GDM1 (cell line): Measurements from ENCODE around the gene ZMYND12.
"Not testable (repeated sequence)": the region's sequence is repeated elsewhere in the genome, so short reads cannot be mapped to it uniquely, and the experiment has no call there.

Experiments used
- DNase-seq: peaks from one replicate; lab custom pipeline; 2025; lab: John Stamatoyannopoulos, UW

Gene ZMYND12, protein sequence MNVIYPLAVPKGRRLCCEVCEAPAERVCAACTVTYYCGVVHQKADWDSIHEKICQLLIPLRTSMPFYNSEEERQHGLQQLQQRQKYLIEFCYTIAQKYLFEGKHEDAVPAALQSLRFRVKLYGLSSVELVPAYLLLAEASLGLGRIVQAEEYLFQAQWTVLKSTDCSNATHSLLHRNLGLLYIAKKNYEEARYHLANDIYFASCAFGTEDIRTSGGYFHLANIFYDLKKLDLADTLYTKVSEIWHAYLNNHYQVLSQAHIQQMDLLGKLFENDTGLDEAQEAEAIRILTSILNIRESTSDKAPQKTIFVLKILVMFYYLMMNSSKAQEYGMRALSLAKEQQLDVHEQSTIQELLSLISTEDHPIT

DNA sequence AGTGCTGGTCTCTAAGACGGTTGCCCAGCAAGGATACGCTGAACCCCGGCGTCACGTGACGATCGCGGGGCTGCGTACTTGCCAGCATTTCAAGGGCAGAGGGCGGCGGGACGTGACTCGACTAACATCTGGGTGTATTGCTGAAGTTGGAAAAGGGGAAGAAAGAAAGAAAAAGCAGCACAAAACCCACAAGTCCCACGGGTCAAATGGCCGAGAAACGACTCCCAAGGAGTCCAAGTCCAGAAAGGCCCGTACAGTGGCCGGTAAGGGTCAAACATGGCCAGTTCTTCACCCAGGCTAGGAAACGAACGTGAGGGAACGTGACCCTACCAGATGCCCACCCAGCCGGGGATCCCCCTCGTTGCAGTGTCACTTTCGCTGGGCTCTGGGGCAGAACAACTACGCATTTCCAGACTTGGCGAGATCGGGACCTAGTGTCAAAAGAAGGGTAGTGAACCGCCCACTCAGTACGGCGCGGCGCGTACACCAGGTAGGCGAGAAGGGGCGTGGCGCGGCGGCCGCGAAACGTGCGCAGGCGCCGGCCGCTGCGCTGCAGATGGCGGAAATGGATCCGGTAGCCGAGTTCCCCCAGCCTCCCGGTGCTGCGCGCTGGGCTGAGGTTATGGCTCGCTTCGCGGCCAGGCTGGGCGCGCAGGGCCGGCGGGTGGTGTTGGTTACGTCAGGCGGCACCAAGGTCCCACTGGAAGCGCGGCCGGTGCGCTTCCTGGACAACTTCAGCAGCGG, at the start of gene ZMYND12, which contains the start of gene PPCS:
TSS of gene ZMYND12 (minus strand) at position 13 of the 744 bp plus-strand sequence. CDS start 25 bp downstream, outside the sequence.
TSS of gene PPCS (plus strand) at position 534 of the 744 bp plus-strand sequence. CDS start at position 557, 23 bp downstream.
- peak; percentile 77 for DNase-seq

DNA sequence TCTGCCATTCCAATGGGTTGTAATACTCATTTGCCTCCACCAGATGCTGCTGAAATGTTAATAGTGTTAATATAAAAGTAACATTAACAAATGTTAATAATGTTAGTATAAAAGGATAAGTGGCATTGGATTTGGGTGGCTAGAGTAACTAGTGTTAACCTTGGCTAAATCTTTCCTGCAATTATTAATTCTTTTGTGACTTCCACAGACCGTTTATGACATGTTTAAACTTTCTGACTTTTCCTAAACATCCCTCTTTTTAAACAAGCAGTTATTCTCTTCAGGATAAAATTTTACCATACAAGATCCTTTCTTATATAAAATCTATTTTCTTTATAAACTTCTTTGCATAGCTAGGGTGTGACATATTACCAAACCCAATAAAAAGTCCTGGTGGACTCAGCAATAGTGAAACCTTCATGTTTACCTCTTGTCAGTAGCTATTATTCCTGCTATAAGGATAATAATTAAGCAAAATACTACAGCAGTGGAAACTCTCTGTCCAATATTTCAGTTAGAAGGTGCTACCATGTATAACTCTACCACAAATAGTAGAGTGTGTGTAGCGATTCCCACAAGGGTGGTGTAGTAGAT, 48.8 kb upstream of the ZMYND12 start:
- DNase-seq: no peak

DNA sequence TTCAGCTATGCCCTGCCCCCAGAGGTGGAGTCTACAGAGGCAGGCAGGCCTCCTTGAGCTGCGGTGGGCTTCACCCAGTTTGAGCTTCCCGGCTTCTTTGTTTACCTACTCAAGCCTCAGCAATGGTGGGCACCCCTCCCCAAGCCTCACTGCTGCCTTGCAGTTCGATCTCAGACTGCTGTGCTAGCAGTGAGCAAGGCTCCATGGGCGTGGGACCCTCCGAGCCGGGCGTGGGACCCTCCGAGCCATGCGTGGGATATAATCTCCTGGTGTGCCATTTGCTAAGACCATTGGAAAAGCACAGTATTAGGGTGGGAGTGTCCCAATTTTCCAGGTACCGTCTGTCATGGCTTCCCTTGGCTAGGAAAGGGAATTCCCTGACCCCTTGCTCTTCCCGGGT, 46.2 kb upstream of the ZMYND12 start:
- not testable (repeated sequence) for DNase-seq

DNA sequence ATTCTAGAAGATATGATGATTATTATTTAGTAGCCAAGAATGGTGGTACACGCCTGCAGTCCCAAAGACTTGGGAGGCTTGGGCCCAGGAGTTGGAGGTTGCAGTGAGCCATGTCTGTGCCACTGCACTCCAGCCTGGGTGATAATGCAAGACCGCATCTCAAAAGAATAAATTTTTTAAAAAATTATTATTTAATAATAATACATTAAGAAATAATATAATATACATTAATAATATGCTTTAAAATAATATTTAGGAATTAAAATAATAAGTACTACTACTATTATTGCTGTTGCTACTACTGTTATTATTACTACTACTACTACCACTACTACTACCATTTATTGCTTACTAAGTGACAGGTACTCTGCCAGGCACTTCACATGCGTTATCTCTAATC, 34.4 kb upstream of the ZMYND12 start:
- DNase-seq: no peak

DNA sequence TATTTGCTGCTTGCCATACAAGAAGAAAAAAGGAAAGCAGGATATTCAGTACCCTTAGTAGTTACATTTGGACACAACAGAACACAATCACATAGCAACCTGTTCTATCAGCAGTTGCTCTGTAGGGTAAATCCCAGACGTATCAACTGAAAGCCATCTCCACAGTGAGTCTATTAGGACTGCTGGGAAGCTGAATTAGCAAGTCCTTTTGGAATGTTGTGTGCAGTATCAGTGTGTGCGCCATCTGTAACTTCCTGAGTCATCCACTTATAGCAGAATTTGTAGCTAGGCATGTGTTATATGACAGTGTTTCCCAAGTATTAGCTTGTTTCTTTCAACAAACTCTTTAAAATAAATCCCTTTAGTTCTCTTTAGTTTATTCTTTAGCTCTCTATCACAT, 28.6 kb upstream of the ZMYND12 start:
- no peak for DNase-seq

DNA sequence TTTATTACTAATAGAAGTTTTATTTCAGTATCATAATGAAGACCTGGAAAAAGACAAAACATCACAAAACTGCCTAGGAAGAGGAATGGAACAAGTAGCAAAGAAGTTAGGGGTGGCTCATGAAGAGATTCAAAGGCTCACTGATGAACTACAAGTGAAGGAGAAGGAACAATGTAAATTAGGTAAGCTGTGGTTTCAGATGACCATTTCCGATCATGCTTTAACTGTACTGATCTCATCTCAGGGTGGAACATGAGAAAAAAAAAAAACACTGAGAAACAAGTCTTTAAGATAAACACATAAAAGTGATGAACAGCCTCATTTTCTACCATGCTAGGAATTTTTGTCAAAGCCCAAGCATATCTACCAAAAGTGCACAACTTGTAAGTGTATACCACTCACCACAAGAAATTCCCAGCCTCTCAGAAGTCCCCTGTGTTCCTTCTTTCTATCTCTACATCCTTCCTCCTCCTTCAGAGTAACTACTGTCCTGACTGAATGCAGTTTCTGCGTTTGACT, 26.9 kb upstream of the ZMYND12 start:
- DNase-seq: no peak

DNA sequence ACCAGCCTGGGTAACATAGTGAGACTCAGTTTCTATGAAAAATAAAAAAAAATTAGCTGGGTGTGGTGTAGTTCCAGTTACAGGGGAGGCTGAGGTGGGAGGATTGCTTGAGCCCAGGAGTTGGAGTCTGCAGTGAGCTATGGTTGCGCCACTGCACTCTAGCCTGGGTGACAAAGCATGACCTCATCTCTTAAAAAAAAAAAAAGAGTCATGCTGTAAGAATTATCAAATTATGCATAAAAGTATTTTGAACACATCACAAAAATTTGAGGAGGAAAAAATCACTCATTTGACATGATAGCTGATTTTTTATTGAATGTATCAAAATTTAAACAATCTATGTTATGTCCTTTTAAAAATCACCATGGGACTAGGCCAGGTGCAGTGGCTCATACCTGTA, 25.1 kb upstream of the ZMYND12 start:
- DNase-seq: no peak

DNA sequence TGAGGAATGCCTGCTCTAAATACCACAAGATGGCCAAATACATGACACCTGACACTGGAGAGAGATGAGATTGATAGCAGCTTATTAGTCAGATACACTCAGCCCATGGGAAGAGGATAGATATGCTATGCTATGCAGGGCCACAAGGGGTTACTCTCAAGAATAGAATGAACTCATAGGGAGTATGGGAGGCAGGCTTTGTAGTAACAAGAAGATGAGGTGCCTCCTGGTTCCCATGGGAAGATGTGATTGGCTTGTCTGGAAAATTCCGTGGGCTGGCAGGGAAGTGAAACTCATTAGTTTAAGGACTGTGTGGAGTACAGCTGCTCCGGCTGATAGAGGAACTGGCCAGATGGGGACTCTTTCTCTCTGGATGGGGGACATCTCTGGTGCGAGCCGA, 23.8 kb upstream of the ZMYND12 start:
- DNase-seq: no peak

DNA sequence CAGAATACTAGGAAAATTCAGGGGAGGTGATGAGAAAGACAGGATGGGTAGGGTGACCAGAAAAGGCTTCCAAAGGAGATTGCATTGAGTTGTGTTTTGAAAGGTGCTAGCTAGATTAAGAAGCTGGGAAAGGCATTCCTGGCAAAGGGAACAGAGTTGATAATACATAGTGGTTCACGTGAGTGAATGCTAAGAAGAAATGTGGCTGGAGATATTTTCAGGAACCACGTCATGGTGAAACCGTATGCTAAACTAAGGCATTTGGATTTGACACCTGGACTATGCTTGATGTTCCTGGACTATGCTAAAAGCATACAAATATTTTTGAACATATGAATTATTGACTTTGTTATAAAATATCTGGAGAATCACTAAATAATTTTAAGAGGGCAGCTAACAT, 22.0 kb upstream of the ZMYND12 start:
- no peak for DNase-seq

DNA sequence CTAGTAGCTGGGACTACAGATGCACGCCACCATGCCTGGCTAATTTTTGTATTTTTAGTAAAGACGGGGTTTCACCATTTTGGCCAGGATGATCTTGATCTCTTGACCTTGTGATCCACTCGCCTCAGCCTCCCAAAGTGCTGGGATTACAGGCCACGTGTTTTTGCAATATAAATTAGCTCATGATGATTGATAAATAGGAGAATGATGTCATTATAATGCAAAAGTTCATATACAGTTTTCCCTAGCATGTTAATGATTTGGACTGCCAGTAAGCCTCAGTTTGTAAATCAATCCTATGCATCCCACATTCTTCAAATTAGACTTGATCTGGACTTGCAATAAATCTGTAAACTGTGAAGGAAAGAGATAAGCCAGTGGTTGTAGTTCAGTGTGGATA, 21.5 kb upstream of the ZMYND12 start:
- not testable (repeated sequence) for DNase-seq

DNA sequence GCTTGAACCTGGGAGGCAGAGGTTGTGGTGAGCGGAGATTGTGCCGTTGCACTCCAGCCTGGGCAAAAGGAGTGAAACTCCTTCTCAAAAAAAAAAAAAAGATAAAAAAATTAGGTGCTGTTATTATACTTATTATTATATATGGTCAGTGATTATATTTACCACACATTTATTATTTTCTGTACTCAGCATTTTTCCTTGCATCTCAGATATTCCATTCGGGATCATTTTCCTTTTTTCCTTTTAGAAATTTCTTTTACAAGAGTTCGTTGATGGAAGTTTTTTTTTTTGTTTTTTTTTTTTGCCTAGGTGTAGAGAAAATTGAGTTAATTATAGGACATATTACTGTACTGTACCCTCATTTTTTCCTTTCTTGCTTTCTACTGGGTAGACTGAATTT, 20.8 kb upstream of the ZMYND12 start:
- no peak for DNase-seq

DNA sequence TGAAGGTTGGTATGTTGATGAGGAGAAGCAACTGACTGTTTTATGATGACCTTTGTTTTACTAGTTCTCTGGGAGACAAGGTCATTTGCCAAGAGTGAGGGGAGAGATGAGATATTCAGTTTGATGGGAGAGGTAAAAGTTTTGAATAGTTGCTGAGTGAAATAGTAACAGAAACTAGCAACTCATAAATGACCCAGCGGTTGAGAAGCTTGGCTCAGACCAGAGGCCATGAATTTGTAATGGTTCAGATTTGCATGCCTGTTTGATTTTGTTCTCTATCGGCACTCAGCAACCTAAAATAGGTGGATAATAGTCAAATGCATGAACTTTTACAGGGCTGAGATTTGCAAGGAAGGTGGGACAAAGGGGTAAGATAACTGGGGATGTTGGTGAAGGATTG, 13.9 kb upstream of the ZMYND12 start:
- DNase-seq: no peak

DNA sequence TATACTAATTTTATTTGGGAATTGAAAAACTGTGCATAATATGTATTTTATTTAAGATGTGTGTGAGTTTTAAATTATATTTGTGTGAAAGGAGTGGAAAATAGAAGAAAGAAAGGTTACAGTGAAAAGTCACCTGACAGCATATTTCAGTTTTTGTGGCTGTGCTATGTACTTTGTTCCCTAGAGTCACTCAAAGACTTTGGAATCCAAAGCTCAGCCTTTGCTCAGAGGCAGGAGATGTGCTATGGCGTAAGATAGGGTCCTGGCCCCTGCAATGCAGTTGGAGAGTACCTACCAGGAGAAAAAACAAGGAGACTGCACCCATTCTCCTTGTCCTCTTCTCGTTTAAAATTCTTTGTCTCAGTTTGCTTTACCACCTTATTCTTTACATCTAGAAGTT, 10.2 kb upstream of the ZMYND12 start:
- DNase-seq: no peak

DNA sequence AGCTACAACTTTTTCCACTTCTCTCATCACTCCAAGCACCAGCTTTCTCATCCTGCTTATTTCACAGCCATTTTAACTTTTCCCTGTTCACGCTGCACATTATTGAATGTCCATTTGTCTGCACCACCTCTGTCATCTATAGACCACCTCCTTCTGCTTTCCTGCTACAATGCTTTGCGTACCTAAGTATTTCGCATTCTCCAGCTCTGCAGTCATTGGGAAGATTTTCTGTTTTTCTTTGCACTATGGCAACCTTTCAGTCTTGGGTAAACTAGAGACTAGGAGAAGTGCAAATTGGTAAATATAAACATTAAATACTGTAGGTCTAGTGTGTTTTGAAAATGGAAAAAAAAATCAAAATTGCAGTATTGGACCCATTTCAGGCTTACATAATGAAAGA, 8.1 kb upstream of the ZMYND12 start:
- DNase-seq: no peak

DNA sequence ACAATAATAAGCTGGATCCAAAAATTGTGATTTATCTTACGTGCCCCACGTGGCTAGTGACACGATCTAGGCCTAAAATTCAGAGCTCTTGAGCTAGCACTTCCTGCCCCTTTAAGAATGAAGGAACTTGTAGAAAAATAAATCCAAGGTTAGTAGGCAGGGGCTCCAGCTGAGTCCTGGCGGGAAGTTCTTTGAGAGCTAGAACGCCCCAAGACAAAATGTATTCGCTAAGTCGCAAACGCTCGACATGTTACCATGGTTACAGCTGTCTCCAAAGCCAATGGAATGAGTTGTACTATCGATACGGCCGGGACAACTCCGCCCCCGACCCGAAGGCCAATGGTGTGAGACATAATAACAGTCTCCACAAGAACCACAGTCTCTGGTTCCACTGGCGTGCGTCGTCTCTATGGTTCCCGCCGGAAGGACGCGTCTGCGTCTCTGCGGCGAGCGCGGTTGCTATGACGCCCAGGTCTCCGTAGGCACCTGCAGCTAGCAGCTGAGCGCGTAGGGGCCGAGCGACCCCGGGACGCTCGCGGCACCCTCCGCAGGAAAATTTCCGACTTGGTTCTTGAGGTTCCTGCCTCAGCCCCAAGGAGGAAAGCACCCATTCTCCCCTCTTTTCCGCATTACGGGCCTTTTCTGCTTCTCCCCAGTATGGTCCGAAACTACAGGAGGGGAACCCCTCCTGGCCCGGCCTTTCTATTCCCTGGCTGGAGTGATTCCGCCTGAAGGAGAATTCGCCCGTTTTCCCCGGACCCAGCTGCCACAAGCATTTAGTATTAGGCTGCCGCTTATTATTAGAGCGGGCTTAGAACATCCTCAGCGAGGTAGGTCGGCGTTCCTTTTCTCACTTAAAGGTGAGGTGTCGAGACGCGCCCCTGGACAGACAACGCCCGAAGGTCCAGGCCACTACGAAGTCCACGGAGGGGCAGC, 7.3 kb upstream of the ZMYND12 start, which contains the start of gene CCDC30:
TSS of gene CCDC30 (plus strand) at position 459 of the 936 bp plus-strand sequence. CDS start 17,266 bp downstream, outside the sequence.
- DNase-seq: peak; percentile 77

DNA sequence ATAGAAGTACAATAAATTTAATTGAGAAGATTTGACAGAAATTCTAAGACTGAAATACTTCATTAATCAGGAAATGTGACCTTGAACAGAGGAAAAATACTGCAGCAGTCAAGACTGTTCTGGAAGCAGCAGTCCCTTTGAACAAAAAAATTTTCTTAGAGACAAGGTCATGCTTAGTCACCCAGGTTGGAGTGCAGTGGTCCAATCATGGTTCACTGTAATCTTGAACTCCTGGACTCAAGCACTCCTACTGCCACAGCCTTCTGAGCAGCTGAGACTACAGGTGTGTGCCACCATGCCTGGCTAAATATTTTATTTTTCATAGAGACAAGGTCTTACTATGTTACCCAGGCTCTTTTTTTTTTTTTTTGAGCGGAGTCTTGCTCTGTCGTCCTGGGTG, 5.4 kb upstream of the ZMYND12 start:
- DNase-seq: no peak

DNA sequence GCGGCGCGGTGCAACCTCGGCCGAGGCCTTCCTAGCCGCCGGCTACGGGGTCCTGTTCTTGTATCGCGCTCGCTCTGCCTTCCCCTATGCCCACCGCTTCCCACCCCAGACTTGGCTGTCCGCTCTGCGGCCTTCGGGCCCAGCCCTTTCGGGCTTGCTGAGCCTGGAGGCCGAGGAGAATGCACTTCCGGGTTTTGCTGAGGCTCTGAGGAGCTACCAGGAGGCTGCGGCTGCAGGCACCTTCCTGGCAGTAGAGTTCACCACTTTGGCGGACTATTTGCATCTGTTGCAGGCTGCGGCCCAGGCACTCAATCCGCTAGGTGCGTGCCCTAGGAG, 900 bp upstream of the ZMYND12 start:
- peak; percentile 68 for DNase-seq

DNA sequence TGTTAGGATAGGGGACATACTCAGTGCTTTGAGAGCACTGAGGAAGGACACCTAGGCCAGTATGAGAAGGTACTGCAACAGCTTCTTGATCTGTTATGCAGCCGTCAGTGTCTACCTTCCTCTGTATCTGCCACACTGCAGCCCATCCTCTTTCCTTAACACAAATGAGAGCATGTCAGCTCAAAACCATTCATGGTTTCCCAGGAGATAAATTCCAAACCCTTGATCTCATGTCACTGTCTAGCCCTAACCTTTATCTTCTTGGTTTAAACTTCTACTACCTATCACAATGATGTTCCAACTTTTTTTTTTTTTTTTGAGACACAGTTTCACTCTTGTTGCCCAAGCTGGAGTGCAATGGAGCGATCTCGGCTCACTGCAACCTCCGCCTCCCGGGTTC, 1.4 kb downstream of the ZMYND12 start:
- DNase-seq: no peak

DNA sequence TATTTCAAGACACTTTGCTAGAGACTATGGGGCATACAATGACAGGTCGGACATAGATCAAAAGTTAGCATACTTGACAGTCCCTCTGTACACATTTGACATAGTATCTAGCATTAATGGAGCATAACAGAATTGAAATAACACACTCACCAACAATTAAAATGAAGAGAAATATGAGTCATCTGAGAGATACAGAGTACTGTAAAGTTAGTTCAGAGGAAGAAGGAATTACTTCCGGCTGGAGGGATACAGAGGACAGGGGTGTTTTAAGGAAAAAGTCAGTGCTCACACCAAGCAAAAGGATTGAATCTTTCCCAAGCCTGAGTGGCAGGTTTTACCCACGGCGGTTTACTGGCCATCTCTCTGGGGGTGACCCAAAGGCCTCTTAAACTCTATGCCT, 2.4 kb downstream of the ZMYND12 start:
- no peak for DNase-seq

DNA sequence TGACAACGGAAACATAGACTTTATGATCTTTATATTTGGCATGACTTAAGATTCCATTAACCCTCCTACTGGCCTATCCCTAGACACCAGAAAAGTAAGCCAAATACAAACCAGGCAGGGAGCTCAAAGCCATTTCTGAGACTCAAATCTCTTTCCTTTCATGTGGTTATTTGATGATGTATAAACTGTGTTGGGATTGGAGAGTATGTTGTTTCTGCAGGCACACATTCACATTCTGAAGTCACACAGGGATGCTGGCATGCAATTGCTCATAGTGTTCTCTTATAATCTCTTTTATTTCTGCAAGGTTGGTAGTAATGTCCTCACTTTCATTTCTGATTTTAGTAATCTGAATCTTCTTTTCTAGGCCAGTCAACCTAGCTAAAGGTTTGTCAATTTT, 5.8 kb downstream of the ZMYND12 start:
- DNase-seq: no peak

DNA sequence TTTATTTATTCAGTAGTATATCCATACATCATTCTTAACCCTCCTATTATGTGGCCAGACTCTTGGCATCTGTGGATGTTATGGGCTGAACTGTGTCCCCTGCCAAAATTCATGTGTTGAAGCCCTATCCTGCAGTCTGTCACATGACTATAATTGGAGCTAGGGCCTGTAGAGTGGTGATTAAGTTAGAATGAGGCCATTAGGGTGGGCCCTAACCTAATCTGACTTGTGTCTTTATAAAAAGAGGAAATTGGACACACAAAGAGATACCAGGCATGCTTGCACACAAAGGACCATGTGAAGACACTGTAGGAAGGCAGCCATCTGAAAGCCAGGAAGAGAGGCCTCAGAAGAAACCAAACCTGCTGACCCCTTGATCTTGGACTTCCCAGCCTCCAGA, 6.6 kb downstream of the ZMYND12 start:
- DNase-seq: no peak

DNA sequence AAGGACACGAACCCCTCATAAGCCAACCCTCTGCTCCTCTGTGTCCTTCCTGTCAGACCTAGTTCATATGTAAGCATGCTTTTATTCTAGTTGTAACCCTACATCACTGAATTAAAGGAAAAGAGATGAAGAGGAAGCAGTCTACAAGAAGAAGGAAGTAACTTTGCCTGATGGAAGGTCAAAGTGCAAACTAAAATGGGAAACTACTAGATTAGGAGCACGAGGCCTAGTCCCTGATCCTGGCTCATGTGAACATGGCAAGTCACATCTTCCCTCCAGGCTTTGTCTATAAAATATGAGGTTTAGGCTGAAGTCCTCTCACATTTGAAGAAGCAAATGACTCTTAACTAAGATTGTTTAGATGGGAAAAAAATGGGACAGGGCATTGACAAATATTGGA, 13.2 kb downstream of the ZMYND12 start:
- DNase-seq: no peak
